ENCODE data around the gene ORMDL1.
"Not testable (repeated sequence)": the region's sequence is repeated elsewhere in the genome, so short reads cannot be mapped to it uniquely, and the experiment has no call there.

ORMDL1 gene

GRCh38 chr2:189770590-189771322, 13.4 kb downstream of the ORMDL1 start:
- DNase-seq, result no peak

DNA sequence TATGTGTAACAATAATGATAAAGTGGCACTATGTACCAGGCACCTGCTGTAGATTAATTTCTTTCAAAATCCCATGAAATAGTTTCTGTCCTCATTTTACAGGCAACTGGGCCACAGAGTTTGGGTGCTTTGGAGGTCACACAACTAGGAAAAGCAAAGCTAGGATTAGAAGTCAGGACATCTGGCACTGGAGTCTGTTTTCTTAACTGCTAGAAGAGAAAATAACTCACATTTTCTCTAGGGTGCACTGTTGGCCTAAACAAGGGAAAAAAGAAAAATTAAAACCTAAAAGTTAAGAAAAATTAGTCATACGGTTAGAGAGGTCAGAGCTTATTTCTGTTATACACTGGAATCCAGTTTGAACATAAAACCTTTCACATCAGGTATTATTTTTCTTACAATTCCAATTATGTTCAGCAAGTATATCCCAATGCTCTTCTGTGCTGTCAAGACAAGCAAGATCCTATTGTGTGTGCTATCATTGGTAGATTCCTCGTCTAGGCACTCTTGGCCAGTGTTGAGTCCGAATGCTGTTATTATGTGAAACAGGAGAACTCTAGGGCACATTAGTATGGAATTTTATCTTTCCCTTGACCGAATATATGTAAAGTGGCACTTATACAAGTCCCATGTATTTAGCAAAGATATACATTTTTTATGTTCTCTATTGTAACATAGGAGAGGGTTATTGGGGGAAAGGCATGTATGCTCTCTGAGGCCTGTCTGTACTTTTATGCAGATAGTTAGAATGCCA, 20.1 kb downstream of the ORMDL1 start:
- no peak for DNase-seq

GRCh38 chr2:189762551-189763298, 21.4 kb downstream of the ORMDL1 start, which contains the start of gene OSGEPL1:
TSS of gene OSGEPL1 (minus strand) at chr2:189762792. CDS start at chr2:189761640, 1,152 bp downstream.
- DNase-seq, result peak; percentile 92

GRCh38 chr2:189762229-189762550, 21.9 kb downstream of the ORMDL1 start:
- DNase-seq, result no peak

- not testable (repeated sequence) for DNase-seq
Measured at GRCh38 chr2:189760154-189760553, 24.0 kb downstream of the ORMDL1 start.

- no peak for DNase-seq
Measured at GRCh38 chr2:189756311-189756952, 27.7 kb downstream of the ORMDL1 start.

DNA sequence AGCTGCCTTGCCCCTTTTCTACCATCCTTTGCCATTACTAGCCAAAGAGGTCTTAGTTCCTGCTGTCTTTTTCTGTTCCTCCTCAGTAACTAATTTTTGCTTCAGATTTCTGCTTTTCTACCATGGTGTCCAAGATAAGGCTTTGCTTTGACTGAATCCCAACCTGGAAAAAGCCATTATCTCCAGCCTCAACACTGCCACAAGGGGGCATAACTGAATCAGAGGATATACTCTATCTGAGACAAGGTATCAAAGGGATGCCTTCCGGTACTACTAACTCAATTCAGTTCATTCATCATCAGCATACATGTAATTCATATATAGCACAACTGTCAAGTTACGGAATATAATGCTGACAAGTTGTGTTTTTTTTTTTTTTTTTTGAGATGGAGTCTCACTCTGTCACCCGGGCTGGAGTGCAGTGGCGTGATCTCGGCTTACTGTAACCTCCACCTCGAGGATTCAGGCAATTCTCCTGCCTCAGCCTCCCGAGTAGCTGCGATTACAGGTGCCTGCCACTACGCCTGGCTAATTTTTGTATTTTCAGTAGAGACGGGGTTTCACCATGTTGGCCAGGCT, 33.0 kb downstream of the ORMDL1 start:
- peak; percentile 42 for DNase-seq

DNA sequence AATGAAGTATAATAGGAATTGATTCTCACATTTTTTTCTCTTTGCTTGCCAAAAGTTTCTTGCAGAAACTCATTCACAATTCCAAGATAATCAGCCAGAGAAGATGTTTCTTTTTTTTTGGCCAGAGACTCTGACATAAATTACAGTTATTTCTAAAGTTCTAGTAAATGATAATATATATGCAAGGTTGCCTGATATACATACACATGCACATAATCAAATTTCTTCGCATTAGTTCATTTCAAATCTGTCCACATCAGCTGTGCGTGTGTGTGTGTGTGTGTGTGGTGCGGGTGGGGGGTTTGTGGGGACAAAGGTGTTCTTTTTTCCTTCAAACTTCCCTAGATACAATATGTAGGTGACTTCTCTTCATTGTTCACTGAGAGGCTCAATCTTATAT, 54.7 kb downstream of the ORMDL1 start:
- no peak for DNase-seq

- DNase-seq, result no peak
Measured at GRCh38 chr2:189726849-189727248, 57.3 kb downstream of the ORMDL1 start.

GRCh38 chr2:189726271-189726670, 57.9 kb downstream of the ORMDL1 start:
- no peak for DNase-seq

DNA sequence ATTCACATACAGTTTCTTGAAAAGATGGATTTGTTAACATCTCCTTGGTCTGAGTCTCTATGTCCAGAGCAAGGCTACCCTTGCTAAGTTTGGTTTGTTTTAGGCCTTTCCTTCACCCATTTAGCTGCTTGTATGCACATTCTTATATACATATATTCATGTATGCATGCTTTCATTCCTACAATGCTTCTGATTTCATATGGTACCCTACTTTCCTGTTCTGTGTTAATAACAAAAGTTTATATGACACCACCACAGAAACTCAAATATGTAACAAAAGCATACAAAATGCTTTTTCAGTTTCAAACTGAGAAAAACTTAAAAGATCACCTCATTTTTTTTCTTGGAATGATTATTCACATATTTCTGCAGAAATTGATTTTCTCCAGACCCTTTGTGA, 60.9 kb downstream of the ORMDL1 start:
- no peak for DNase-seq
